IPS DF 6.9 (cell line): Measurements from ENCODE around the gene SKAP1.
"Not testable (repeated sequence)": the region's sequence is repeated elsewhere in the genome, so short reads cannot be mapped to it uniquely, and the experiment has no call there.

Source experiments
- DNase-seq: peaks from one replicate; pipeline ENCODE4 v3.0.0-alpha.2; 2013; ENCODE audit warnings: low read depth, low spot score
- H3K27ac ChIP-seq: one replicate; pipeline ENCODE4 v1.5.1; 2013; ENCODE audit warnings: low read length, control low read depth
- H3K27me3 ChIP-seq: 2 replicates; pipeline ENCODE4 v1.6.1; 2013; ENCODE audit warnings: mild to moderate bottlenecking, low read length; ENCODE audit not compliant: control insufficient read depth, insufficient read depth
- H3K36me3 ChIP-seq: 2 replicates; pipeline ENCODE4 v1.6.1; 2013; ENCODE audit warnings: low read length; ENCODE audit not compliant: control insufficient read depth, insufficient read depth
- H3K4me1 ChIP-seq: 2 replicates; pipeline ENCODE4 v1.6.1; 2013; ENCODE audit warnings: low read length; ENCODE audit not compliant: control insufficient read depth, insufficient read depth
- H3K4me3 ChIP-seq: 2 replicates; pipeline ENCODE4 v1.5.1; 2013; ENCODE audit warnings: mild to moderate bottlenecking, low read length
- H3K9me3 ChIP-seq: 2 replicates; pipeline ENCODE4 v1.6.1; 2013; ENCODE audit warnings: low read length, inconsistent platforms; ENCODE audit not compliant: control insufficient read depth, insufficient read depth
- WGBS: extraction: QIAGEN DNeasy Blood & Tissue Kit; methylation state at CpG from one replicate; pipeline ENCODE4 v1.1.7; 2013; ENCODE audit warnings: mixed read lengths, missing lambda C conversion rate; ENCODE audit not compliant: insufficient read length, insufficient coverage; 5-methylcytosine and 5-hydroxymethylcytosine counted together

SKAP1 gene

GRCh38 chr17:48246612-48247011 lies 183.4 kb downstream of the SKAP1 start:
- Histone ChIP-seq H3K27me3 (no peaks in the 10 kb centered on the region), H3K36me3 (no peaks in the 10 kb centered on the region), H3K9me3 (no peaks in the 10 kb centered on the region), H3K4me3 (no peak overlapping the region), H3K4me1 (no peaks in the 10 kb centered on the region), H3K27ac (no peak overlapping the region)
- no CpG with 5 or more reads among the region's 2 CpGs for WGBS
- no peak for DNase-seq

GRCh38 chr17:48245465-48246033 lies 184.5 kb downstream of the SKAP1 start:
- not testable (repeated sequence) for H3K27me3 ChIP-seq, H3K9me3 ChIP-seq, H3K4me3 ChIP-seq, DNase-seq, H3K36me3 ChIP-seq, H3K27ac ChIP-seq, H3K4me1 ChIP-seq
- WGBS, result no CpG with 5 or more reads among the region's 5 CpGs

GRCh38 chr17:48244814-48245213 lies 185.2 kb downstream of the SKAP1 start:
- no peak overlapping the region for H3K4me3 ChIP-seq
- H3K27me3 ChIP-seq, result no peaks in the 10 kb centered on the region
- H3K4me1 ChIP-seq, result no peaks in the 10 kb centered on the region
- WGBS, result no CpG with 5 or more reads among the region's 1 CpG
- no peaks in the 10 kb centered on the region for H3K9me3 ChIP-seq
- DNase-seq, result no peak
- H3K27ac ChIP-seq, result no peak overlapping the region
- H3K36me3 ChIP-seq, result no peaks in the 10 kb centered on the region

GRCh38 chr17:48244121-48244711 lies 185.8 kb downstream of the SKAP1 start:
- no CpG with 5 or more reads among the region's 3 CpGs for WGBS
- H3K27ac ChIP-seq, result no peak overlapping the region
- no peak for DNase-seq
- H3K36me3 ChIP-seq, result no peaks in the 10 kb centered on the region
- no peak overlapping the region for H3K4me3 ChIP-seq
- no peaks in the 10 kb centered on the region for H3K9me3 ChIP-seq
- no peaks in the 10 kb centered on the region for H3K4me1 ChIP-seq
- H3K27me3 ChIP-seq, result no peaks in the 10 kb centered on the region

GRCh38 chr17:48241770-48242497 lies 188.1 kb downstream of the SKAP1 start:
- Histone ChIP-seq H3K27ac (no peak overlapping the region), H3K36me3 (no peaks in the 10 kb centered on the region), H3K4me3 (no peak overlapping the region), H3K4me1 (no peaks in the 10 kb centered on the region), H3K27me3 (no peaks in the 10 kb centered on the region), H3K9me3 (no peaks in the 10 kb centered on the region)
- no peak for DNase-seq
- WGBS, result no CpG with 5 or more reads among the region's 7 CpGs

GRCh38 chr17:48241131-48241591 lies 188.9 kb downstream of the SKAP1 start:
- no peak for DNase-seq
- Histone ChIP-seq H3K4me1 (no peaks in the 10 kb centered on the region), H3K27ac (no peak overlapping the region), H3K36me3 (no peaks in the 10 kb centered on the region), H3K4me3 (no peak overlapping the region), H3K27me3 (no peaks in the 10 kb centered on the region), H3K9me3 (no peaks in the 10 kb centered on the region)
- no CpG with 5 or more reads among the region's 1 CpG for WGBS

GRCh38 chr17:48240562-48241130 lies 189.4 kb downstream of the SKAP1 start:
- Histone ChIP-seq H3K9me3 (no peaks in the 10 kb centered on the region), H3K27me3 (no peaks in the 10 kb centered on the region), H3K4me1 (no peaks in the 10 kb centered on the region), H3K27ac (no peak overlapping the region), H3K4me3 (no peak overlapping the region), H3K36me3 (no peaks in the 10 kb centered on the region)
- DNase-seq, result no peak
- no CpG with 5 or more reads among the region's 2 CpGs for WGBS

- H3K9me3 ChIP-seq, result no peaks in the 10 kb centered on the region
- WGBS, result no CpG with 5 or more reads among the region's 2 CpGs
- H3K4me1 ChIP-seq, result no peaks in the 10 kb centered on the region
- no peaks in the 10 kb centered on the region for H3K27me3 ChIP-seq
- no peak for DNase-seq
- no peaks in the 10 kb centered on the region for H3K36me3 ChIP-seq
- no peak overlapping the region for H3K27ac ChIP-seq
- no peak overlapping the region for H3K4me3 ChIP-seq
Measured at GRCh38 chr17:48240122-48240521, 189.9 kb downstream of the SKAP1 start.

- H3K4me3 ChIP-seq, result no peak overlapping the region
- no peak overlapping the region for H3K27ac ChIP-seq
- WGBS, result no CpG with 5 or more reads among the region's 1 CpG
- no peaks in the 10 kb centered on the region for H3K4me1 ChIP-seq
- no peaks in the 10 kb centered on the region for H3K9me3 ChIP-seq
- no peak for DNase-seq
- H3K27me3 ChIP-seq, result no peaks in the 10 kb centered on the region
- no peaks in the 10 kb centered on the region for H3K36me3 ChIP-seq
Measured at GRCh38 chr17:48239603-48239995, 190.4 kb downstream of the SKAP1 start.

GRCh38 chr17:48238933-48239602 lies 190.9 kb downstream of the SKAP1 start:
- DNase-seq, result no peak
- Histone ChIP-seq H3K9me3 (no peaks in the 10 kb centered on the region), H3K4me3 (no peak overlapping the region), H3K4me1 (no peaks in the 10 kb centered on the region), H3K27me3 (no peaks in the 10 kb centered on the region), H3K36me3 (no peaks in the 10 kb centered on the region), H3K27ac (no peak overlapping the region)
- WGBS, result no CpG with 5 or more reads among the region's 4 CpGs
